Measurements from ENCODE around the gene ALPP.
"Not testable (repeated sequence)": the region's sequence is repeated elsewhere in the genome, so short reads cannot be mapped to it uniquely, and the experiment has no call there.

The ALPP gene

DNA sequence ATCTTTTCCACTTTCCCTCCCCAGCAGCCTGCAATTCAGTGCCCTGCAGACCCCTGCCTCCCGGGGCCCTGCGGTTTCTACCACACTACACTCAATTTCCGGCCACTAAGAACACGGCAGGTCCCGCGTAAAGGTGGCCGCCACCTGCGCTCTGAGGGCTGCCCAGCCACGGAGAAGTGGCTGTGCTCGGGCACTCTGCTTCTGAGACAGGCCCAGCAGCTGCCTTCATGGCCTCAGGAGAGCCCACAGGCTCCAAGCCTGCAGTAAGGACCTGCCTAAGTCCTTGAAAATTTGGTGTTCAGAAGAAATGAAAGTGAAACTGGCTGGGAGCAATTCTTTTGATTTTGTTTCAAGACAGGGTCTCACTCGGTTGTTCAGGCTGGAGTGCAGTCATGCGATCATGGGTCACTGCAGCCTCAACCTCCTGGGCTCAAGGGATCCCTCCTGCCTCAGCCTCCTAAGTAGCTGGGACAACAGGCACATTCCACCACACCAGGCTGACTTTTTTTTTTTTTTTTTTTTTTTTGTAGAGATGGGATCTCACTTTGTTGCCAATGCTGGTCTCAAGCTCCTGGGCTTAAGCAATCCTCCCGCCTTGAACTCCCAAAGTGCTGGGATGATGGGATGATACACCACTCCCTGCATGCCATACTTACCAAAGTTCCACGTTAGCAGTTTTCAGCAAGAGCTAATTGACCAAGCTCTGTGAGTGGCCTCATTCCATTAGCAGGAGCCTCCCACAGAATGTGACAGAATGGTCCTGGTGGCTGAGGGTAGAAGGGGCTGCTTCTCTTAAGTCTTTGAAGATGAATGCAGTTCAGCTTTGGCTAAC lies 14.6 kb upstream of the ALPP start:
- no peak for DNase-seq (ENCODE audit: low read depth)

DNA sequence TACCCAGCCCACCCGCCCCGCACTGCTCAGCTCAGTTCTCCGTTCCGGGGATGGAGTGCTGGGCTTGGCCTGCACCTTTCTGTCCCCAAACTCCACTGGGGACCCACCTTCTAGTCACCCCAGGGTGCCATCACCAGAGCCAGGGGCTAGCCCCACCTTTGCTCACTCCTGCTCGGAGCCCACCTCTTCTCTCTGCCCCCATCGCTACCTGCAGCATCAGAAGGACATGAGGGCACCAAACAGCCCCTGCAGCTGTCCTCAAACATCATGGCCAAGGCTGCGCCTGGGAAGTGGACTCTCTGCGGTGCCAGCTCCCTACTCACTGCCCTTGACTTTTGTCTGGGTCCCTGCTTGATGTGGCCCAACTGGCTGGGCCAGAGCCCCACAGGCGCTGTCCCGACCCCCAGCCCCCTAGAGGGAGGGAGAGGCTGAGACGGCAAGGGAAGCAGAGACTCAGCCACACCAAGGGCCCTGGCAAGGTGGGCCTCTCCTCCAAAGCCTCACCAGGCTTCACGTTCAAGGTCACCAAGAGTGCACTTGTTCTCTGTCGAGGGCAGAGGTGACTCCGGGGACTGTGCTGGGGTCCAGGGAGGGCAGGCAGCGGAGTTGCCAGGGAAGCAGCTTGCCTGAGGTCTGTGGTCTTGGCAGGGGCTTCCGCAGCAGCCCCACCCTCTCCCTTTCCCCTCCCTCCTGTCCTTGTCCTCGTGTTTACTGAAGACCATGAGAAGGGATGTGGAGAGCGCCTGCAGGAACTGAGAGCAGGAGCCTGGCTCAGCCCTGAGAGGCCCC lies 13.6 kb upstream of the ALPP start:
- DNase-seq (ENCODE audit: low read depth) = not testable (repeated sequence)

- no peak for DNase-seq (ENCODE audit: low read depth)
These were observed 12.8 kb upstream of the ALPP start for GRCh38 chr2:232365621-232366321.

DNA sequence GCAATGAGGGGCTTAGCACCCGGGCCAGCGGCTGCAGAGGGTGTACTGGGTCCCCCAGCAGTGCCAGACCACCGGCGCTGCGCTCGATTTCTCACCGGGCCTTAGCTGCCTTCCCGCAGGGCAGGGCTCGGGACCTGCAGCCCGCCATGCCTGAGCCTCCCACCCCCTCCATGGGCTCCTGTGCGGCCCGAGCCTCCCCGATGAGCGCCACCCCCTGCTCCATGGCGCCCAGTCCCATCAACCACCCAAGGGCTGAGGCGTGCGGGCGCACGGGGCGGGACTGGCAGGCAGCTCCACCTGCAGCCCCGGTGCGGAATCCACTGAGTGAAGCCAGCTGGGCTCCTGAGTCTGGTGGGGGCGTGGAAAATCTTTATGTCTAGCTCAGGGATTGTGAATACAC lies 12.1 kb upstream of the ALPP start:
- not testable (repeated sequence) for DNase-seq (ENCODE audit: low read depth)

- no peak for DNase-seq (ENCODE audit: low read depth)
These were observed 11.5 kb upstream of the ALPP start for GRCh38 chr2:232367016-232367415.

DNA sequence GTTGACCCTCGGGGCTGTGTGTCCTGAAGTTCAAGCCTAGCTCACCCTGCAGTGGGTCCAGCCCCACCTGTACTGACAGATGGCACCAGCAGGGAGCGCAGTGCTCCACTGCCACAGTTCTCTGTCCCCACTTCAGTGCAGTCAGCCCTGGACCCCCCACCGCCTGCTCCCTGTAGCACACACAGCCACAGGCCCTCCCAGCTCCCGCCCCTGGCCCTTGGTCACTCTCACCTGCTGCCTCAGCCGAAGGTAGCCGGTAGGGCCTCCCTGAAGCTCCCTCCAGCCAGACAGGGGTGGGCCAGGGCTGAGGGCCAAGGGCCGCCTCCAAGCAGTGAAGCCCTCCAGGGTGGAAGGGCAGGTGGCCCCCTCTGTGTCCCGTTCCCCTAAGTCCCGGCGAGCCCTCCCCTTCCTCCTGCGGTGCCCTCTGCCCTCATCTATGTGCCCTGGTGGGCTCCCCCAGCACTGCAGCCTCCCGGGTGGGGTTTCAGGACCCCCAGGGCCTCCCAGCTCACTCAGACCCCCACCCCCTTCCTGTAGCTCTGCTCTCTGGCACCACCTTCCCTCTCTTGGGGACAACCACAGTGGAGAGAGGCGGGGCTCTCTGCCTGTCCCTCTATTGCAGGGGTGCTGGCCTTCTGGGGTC lies 10.8 kb upstream of the ALPP start:
- DNase-seq (ENCODE audit: low read depth) = no peak

DNA sequence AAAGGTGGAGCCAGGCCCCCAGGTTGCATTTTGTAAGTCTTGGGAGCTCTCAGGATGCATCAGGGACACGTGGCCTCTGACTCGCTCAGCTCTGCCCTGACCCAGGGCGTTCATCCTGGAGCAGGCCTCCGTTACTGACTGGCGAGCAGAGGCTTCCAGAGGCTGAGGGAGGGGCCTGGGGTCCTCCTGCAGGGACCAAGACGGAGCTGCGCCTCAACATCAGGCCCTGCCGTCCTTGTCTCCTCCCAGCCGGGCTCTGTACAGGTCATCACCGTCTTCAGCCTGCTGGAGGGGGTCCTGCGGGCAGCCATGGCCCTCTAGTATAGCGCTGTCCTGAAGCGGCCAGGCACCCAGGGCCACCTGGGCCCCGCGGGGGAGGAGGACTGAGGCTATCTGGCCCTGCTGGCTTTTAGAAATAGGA lies 10.2 kb upstream of the ALPP start:
- no peak for DNase-seq (ENCODE audit: low read depth)

DNA sequence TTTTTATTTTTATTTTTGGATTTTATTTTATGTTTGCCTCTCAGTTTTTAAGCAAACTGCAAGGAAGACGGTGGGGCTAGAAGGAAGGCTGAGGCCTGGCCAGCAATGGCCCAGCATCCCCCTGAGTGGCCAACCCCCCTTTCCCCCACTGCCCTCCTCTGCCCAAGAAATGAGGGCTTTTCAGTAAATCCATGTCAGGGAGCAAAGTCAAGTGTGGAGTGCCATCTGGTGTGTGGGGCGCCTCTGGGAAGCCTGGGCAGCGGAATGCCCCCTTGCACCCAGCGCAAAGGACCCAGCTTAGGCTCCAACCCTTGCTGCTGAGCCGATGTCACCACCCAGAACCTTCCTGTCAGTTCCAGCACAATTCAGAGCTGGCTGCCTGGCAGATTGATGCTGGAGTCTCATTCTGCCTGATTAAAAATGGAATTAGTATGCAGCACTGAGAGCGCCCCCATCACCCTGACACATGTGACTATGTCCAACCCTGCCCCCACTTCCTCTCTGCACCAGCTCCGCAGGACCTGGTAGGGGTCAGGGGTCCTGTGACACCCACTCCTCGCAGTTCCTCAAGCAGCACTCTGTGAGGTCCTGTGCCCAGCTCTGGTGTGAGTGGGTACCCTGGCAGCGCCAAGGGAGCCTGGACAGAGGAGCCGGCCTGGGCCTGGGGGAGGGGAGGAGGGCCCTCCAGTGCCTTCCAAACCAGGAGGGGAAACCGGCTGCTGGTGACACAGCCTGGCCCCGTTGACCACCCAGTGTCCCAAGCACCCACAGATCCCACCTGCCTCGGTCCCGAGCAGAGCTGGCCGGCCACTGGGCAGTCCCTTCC lies 9.2 kb upstream of the ALPP start:
- no peak for DNase-seq (ENCODE audit: low read depth)

DNA sequence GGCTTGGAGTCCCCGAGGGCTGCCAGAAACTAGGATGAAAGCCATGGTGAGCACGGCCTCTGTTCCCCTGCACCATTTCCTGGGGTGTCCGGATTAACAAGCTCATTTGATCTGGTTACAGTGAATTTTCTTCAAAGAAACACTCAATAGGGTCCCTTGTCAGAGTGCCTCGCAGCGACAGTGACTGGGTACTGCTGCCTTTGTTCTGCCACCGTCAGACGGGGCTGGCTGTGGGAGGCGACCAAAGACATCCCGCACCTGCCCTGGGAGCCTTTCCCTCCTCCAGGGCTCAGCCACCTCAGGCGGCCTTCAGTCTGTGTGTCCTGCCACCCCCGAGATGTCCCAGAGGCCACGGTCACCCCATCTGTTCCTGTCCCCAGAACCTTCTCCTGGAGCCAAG lies 8.5 kb upstream of the ALPP start:
- DNase-seq (ENCODE audit: low read depth) = not testable (repeated sequence)

DNA sequence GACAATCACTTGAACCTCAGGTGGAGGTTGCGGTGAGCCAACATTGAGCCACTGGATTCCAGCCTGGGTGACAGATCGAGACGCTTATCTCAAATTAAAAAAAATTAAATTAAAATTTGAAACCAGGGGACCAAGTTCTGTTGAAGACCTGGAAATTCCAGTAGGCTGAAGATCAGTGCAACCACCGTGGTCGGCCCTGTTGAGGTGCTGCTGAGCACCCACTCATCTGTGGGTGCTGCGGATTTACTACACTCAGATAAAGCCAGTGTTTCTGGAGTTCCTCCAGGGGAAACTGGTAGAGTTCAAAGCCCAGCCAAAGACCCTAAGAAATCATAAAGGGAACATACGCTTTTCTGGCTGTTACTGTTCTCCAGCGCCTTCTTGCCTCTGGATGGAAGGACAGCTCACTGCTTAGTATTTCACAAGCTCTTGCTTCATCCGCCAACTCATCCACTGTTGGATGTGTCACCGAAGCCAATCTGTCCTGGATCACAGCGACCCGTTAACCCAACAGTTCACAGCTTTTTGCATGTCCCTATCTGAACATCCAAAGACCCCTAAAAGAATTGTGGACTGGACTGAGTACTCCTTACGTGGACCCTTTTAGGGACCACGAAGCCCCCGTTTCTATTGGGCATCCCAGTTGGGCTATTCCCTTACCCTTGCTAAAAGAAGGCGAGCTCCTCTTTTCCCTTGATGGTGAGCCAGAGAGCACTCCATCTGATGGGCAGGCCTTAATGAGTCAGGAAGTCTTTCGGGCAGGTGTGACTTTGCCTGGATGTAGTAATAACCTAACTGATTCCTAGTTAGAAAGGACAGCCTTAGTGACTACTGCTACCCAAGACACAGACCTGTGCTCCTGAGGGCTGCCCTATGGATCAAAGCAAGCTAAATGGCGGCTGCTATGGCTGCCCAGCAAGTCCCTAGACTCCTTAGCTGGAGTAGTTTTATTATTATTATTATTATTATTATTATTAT lies 6.0 kb upstream of the ALPP start:
- DNase-seq (ENCODE audit: low read depth) = no peak

- DNase-seq (ENCODE audit: low read depth) = no peak
These were observed 4.2 kb upstream of the ALPP start for GRCh38 chr2:232374356-232374755.

GRCh38 chr2:232375164-232375563 lies 3.4 kb upstream of the ALPP start:
- no peak for DNase-seq (ENCODE audit: low read depth)

- no peak for DNase-seq (ENCODE audit: low read depth)
These were observed 2.3 kb upstream of the ALPP start for GRCh38 chr2:232376260-232376659.

DNA sequence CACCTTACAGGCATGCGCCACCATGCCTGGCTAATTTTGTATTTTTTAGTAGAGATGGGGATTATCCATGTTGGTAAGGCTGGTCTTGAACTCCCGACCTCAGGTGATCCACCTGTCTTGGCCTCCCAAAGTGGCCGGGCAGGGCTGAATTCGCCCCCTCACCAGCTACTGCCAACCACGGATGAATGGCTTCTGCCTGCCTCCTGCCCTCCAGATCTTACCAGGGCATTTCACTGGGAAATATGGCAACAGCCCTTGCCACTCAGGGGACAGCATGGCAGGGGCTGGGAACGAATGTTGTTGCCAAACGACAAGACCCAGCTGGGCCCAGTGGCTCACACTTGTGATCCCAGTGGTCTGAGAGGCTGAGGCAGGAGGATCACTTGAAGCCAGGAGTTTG lies 1.8 kb upstream of the ALPP start:
- no peak for DNase-seq (ENCODE audit: low read depth)

DNA sequence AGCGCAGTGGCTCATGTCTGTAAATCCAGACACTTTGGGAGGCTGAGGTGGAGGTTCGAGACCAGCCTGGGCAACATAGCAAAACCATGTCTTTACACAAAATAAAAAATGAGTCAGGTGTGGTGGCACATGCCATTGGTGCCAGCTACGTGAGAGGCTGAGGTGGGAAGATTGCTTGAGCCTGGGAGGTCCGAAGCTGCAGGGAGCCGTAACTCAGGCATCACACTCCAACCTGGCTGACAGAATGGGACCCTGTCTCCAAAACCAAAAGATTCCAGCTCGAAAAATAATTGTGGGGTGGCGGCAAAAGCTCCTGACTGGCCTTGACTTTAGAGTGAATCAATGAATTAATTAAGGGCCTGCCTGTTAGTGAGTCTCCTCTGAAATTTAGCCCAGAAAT lies 1.2 kb upstream of the ALPP start:
- no peak for DNase-seq (ENCODE audit: low read depth)

DNA sequence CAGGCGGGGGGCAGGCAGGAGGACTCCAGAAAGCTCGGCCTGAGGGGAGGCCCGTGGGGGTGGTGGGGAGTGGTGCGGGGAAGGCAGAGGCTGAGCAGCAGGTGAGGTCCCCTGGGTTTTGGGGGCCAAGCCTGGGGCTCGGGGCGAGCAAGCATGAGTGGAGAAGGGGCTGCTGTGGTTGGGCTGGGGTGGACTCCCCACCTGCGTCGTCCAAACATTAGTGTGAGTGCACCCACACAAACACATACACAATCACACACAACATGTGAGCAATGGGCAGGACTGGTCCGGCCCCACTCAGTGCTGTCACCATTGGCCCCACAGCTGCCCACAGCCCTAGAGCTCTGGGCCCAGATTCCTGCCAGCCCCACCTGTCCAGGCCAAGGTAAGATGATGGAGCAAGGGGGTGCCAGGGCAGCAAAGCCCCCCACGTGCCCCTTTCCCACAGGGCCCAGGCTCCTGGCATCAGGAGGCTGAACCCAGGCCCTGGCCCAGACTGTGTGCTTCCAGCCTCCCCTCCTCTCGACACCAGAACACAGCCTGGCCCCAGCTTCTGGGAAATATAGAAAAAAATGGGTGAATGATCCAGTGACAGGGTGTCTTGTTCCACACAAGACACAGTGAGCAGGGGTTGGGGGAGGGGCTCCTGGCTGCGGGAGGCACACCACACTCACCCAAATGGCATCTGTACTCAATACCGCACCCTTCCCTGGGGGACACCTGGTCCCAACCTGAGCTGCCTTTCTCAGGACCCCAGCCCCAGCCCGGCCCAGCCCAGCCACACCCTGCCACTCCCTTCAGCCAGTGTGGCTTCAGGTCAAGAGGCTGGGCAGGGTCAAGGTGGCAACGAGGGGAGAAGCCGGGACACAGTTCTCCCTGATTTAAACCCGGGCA lies 463 bp upstream of the ALPP start:
- DNase-seq (ENCODE audit: low read depth) = no peak

GRCh38 chr2:232379610-232380590 lies 1.3 kb downstream of the ALPP start:
- DNase-seq (ENCODE audit: low read depth) = not testable (repeated sequence)

Measured in T follicular helper cell (primary cell).